D721Med (cell line): ENCODE data around the gene MSH3.

Experiments
- DNase-seq: peaks from one replicate; pipeline ENCODE4 v3.0.0; 2011; ENCODE audit warnings: low spot score; ENCODE audit not compliant: insufficient read length
- FAIRE-seq: peaks from 2 replicates; lab custom pipeline; 2011; peaks lifted over from hg19 to GRCh38; lab: Jason Lieb, UNC
- TF ChIP-seq, protein P1 (sequence below): IDR thresholded peaks from 2 replicates; pipeline ENCODE4 v1.5.1; 2012; ENCODE audit warnings: mild to moderate bottlenecking, control low read depth; ENCODE audit not compliant: insufficient read depth; ENCODE audit errors: missing control alignments

Gene MSH3

DNA sequence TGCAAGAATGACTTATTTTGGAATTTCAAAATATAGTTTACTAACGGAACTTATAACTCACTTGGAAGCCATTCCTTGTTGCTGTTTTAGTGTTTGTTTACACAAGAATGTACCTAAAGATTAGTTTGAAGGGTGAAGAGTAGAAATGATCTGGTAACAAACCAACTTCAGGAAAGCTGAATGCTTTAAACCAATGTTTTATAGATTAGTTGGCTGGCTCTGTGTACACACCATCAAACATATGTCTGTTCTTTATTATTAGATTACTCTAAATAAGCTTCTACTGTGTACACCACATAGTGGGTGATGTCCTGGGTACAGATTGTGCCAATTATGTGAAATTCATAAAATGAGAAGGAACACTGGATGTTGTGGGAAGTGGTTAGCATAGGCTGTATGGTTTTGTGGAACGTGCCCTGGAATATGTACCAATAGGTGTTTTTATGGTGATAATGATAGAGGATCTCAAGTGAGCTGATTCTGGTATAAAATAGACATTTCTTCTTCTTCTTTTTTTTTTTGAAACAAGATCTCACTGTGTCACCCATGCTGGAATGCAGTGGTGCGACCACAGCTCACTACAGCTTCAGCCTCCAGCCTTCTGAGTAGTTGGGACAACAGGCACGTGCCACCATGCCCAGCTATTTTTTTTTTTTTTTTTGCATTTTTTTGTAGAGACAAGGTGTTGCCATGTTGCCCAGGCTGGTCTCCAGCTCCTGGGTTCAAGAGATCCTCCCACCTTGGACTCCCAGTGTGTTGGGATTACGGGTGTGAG lies 109.6 kb downstream of the MSH3 start:
- no peak for DNase-seq
- FAIRE-seq: no peak
- TF ChIP-seq, protein P1, sequence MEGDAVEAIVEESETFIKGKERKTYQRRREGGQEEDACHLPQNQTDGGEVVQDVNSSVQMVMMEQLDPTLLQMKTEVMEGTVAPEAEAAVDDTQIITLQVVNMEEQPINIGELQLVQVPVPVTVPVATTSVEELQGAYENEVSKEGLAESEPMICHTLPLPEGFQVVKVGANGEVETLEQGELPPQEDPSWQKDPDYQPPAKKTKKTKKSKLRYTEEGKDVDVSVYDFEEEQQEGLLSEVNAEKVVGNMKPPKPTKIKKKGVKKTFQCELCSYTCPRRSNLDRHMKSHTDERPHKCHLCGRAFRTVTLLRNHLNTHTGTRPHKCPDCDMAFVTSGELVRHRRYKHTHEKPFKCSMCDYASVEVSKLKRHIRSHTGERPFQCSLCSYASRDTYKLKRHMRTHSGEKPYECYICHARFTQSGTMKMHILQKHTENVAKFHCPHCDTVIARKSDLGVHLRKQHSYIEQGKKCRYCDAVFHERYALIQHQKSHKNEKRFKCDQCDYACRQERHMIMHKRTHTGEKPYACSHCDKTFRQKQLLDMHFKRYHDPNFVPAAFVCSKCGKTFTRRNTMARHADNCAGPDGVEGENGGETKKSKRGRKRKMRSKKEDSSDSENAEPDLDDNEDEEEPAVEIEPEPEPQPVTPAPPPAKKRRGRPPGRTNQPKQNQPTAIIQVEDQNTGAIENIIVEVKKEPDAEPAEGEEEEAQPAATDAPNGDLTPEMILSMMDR: no peak

GRCh38 chr5:80764786-80765185 lies 110.3 kb downstream of the MSH3 start:
- FAIRE-seq (no peak), DNase-seq (no peak)
- TF ChIP-seq, protein P1: no peak

GRCh38 chr5:80777347-80778287 lies 123.2 kb downstream of the MSH3 start:
- DNase-seq: no peak
- TF ChIP-seq, protein P1: no peak
- no peak for FAIRE-seq

DNA sequence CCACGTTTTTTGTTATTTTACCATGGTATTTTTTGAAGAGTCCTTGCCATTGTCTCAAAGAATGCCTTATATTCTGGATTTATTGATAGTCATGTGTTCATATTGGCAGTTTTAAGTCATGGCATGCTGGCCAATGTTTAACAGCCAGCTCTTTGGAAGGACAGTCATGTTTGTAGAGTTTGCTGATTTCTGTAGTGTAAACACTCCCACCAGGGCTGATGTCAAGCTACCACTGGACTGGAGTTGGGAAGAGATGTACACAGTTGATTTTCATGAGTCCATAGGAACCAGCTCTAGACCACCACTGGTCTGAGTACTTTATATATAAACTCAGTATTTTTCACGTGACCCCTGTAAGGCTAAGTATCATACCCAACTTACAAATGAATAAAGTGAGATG lies 125.6 kb downstream of the MSH3 start:
- DNase-seq (no peak), FAIRE-seq (no peak)
- TF ChIP-seq, protein P1: no peak

DNA sequence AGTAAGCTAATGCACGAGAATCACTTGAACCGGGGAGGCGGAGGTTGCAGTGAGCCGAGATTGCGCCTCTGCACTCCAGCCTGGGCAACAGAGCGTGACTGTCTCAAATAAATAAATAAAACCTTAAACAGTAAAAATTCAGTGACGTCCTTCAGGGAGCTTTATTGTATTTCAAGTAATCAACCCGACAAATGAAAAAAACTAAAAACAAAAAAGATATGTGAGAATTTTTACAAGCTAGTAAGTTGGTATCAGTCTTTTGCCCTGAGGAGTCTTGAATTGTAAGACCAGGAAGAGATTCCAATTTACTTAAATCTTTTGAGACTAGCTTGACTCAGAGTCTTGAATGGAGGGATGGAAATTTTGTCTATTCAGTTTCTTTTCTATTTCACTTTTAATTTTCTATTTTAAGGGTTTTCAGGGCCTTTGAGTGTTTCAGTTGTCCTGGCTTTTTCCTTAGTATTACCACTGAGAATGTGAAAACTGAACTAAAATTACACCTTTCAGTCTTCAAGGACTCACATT lies 126.4 kb downstream of the MSH3 start:
- FAIRE-seq (no peak), DNase-seq (no peak)
- TF ChIP-seq, protein P1: no peak

DNA sequence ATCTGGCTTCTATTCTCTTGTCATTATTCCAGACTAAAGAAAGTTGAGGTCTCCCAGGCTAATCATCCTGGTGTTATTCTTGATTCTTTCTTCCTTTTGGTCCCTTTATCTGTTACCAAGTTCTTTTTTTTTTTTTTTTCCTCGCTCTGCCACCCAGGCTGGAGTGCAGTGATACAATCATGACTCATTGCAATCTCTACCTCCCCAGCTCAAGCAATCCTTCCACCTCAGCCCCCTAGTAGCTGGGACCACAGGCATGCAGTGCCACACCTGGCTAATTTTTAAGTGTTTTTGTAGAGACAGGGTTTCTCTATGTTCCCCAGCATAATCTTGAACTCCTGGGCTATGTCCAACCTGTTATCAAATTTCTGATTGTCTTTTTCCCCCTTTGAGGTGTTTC lies 126.9 kb downstream of the MSH3 start:
- FAIRE-seq: no peak
- TF ChIP-seq, protein P1: no peak

More for the DNA sequence above, 126.9 kb downstream of the MSH3 start:
- DNase-seq: no peak
